ENCODE measurements around the gene CD300A.

- no peak for TF ChIP-seq CTCF (IDR thresholded peaks at IDR 0.05)
- TF ChIP-seq POLR2A (IDR thresholded peaks at IDR 0.05) = no peak
Observed at GRCh38 chr17:74445158-74445557, 21.3 kb upstream of the CD300A start.
